Measurements from ENCODE around the gene TENT4B. TPM values are rescaled to one million over a fixed set of nuclear protein-coding genes. Genes with fewer than 3 reads are reported as not detected.
"Not testable (repeated sequence)": the region's sequence is repeated elsewhere in the genome, so short reads cannot be mapped to it uniquely, and the experiment has no call there.

TENT4B gene
- 8.8 TPM for polyA plus RNA-seq (2013, experiment 1 of 2)
- 8.2 TPM for polyA plus RNA-seq (2013, experiment 2 of 2)

- no peaks in the 10 kb centered on the region for H3K9me3 ChIP-seq (ENCODE audit: control insufficient read depth, low read length)
- H3K27ac ChIP-seq (ENCODE audit: low read depth, low read length, severe bottlenecking), result peak within 1 kb of the TSS; percentile 87
- 0 to 1% methylated on average over 18 to 69 of the region's 114 CpGs for WGBS, 2 experiments (ENCODE audit: insufficient coverage in 2 of 2)
Measured at GRCh38 chr16:50152807-50153595, at the start of gene TENT4B. Gene TENT4B, plus strand, starts transcription at chr16:50153306. Its CDS starts 316 bp downstream, at chr16:50153622.

DNA sequence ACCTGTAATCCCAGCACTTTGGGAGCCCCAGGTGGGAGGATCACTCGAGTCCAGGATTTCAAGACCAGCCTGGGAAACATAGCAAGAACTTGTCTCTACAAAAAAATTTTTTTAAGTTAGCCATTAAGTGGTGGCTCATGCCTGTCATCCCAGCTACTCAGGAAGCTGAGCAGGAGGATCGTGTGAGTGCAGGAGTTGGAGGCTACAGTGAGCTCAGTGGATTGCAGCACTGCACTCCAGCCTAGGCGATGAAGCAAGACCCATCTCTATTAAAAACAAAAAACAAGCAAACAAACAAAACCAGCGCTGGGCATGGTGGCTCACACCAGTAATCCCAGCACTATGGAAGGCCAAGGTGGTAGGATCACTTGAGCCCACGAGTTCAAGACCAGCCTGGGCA is 49.3 kb upstream of the TENT4B start:
- 87 to 88% methylated on average over 4 to 5 of the region's 5 CpGs for WGBS, 2 experiments (ENCODE audit: insufficient coverage in 2 of 2)
- Histone ChIP-seq H3K4me3 (ENCODE audit: extremely low read depth, insufficient read depth, low read length, poor library complexity, severe bottlenecking) (no peak overlapping the region), H3K27ac (ENCODE audit: low read depth, low read length, severe bottlenecking) (no peak overlapping the region), H3K36me3 (ENCODE audit: control insufficient read depth, insufficient read depth, low read length) (peaks cover 74% of the 10 kb centered on the region), H3K4me1 (ENCODE audit: control insufficient read depth, insufficient read depth, low read length, poor library complexity, severe bottlenecking) (no peaks in the 10 kb centered on the region), H3K9me3 (ENCODE audit: control insufficient read depth, low read length) (no peaks in the 10 kb centered on the region)

More at GRCh38 chr16:50152807-50153595, at the start of gene TENT4B:
- no peaks in the 10 kb centered on the region for H3K36me3 ChIP-seq (ENCODE audit: control insufficient read depth, insufficient read depth, low read length)
- H3K4me1 ChIP-seq (ENCODE audit: control insufficient read depth, insufficient read depth, low read length, poor library complexity, severe bottlenecking), result peaks cover 15% of the 10 kb centered on the region
- peak within 1 kb of the TSS; percentile 76 for H3K4me3 ChIP-seq (ENCODE audit: extremely low read depth, insufficient read depth, low read length, poor library complexity, severe bottlenecking)

DNA sequence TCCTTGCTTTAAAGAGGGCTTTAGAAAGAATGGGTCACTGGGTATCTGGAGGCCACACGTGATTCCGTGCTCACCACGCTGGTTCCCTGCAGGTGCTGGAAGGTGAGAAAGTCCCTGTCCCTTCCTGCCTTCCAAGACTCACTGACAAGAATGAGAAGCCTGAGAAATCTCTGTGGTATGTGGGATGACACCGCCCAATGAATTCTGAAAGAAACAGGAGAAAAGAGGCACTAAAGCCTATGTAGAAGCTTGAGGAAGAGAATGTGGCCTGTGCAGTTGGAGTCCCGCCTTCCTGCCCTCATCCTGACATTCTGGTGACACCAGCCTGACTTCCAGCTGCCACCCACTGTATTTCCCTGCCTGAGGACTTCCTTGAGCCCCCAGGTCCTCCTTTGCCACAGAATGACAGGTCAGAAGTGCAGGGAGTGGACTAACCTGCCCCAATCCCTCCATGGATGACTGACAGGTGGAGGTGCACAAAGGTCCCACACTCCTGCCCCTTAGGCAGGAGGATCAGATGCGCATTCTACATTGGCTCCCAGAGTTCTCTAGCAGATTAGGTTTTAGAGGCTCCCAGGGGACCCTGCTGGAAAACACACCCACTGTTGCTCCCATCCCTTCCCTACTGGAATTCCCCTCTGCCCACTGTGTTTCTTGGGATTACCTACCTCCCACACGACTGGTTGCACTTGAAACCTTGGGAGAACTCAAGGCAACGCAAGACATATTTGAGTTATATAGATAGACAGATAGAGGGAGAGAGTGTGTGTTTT is 38.6 kb upstream of the TENT4B start:
- no peaks in the 10 kb centered on the region for H3K9me3 ChIP-seq (ENCODE audit: control insufficient read depth, low read length)
- no peak overlapping the region for H3K27ac ChIP-seq (ENCODE audit: low read depth, low read length, severe bottlenecking)
- no peaks in the 10 kb centered on the region for H3K36me3 ChIP-seq (ENCODE audit: control insufficient read depth, insufficient read depth, low read length)
- no peaks in the 10 kb centered on the region for H3K4me1 ChIP-seq (ENCODE audit: control insufficient read depth, insufficient read depth, low read length, poor library complexity, severe bottlenecking)
- 63 to 72% methylated on average over 2 to 8 of the region's 8 CpGs for WGBS, 2 experiments (ENCODE audit: insufficient coverage in 2 of 2)
- H3K4me3 ChIP-seq (ENCODE audit: extremely low read depth, insufficient read depth, low read length, poor library complexity, severe bottlenecking), result no peak overlapping the region

- Histone ChIP-seq H3K4me1 (ENCODE audit: control insufficient read depth, insufficient read depth, low read length, poor library complexity, severe bottlenecking) (no peaks in the 10 kb centered on the region), H3K9me3 (ENCODE audit: control insufficient read depth, low read length) (no peaks in the 10 kb centered on the region), H3K27ac (ENCODE audit: low read depth, low read length, severe bottlenecking) (no peak overlapping the region), H3K4me3 (ENCODE audit: extremely low read depth, insufficient read depth, low read length, poor library complexity, severe bottlenecking) (no peak overlapping the region), H3K36me3 (ENCODE audit: control insufficient read depth, insufficient read depth, low read length) (no peaks in the 10 kb centered on the region)
Measured at GRCh38 chr16:50120711-50121110, 32.4 kb upstream of the TENT4B start.

GRCh38 chr16:50121278-50121677 is 31.8 kb upstream of the TENT4B start:
- Histone ChIP-seq H3K4me3 (ENCODE audit: extremely low read depth, insufficient read depth, low read length, poor library complexity, severe bottlenecking) (no peak overlapping the region), H3K9me3 (ENCODE audit: control insufficient read depth, low read length) (no peaks in the 10 kb centered on the region), H3K4me1 (ENCODE audit: control insufficient read depth, insufficient read depth, low read length, poor library complexity, severe bottlenecking) (no peaks in the 10 kb centered on the region), H3K36me3 (ENCODE audit: control insufficient read depth, insufficient read depth, low read length) (no peaks in the 10 kb centered on the region), H3K27ac (ENCODE audit: low read depth, low read length, severe bottlenecking) (no peak overlapping the region)
- WGBS, 2 experiments (ENCODE audit: insufficient coverage in 2 of 2), result 79 to 97% methylated on average over 3 to 4 of the region's 4 CpGs

DNA sequence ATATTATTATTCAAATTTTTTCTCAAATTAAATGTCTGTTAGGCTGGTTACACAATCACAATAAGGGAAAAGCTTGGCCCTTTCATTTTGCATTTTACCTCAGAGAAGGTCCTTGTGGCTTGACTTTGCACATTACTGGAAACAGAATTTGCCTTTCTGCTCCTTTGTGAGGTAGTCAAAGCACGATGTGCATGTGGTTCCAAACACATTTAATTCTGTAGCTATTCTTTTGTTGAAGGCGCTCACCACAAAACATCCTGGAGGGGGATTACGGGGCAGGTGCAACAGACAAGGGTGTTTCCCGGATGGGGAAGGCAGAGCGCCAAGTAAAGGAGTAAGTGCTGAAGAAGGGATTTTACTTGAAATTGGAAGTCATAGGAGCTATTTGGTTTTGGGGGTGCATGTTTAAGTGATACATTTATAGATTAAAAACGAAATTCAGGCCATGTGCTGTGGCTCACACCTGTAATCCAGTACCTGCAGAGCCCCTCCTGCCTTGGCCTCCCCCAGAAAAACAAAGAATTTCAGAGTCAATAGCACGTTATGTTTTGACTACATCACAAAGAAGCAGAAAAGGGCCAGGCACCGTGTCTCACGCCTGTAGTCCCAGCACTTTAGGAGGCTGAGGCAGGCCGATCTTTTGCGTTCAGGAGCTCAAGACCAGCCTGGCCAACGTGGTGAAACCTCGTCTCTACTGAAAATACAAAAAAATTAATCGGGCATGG is 31.2 kb upstream of the TENT4B start:
- H3K36me3 ChIP-seq (ENCODE audit: control insufficient read depth, insufficient read depth, low read length), result no peaks in the 10 kb centered on the region
- 80 to 88% methylated on average over 11 to 12 of the region's 14 CpGs for WGBS, 2 experiments (ENCODE audit: insufficient coverage in 2 of 2)
- H3K27ac ChIP-seq (ENCODE audit: low read depth, low read length, severe bottlenecking), result no peak overlapping the region
- no peak overlapping the region for H3K4me3 ChIP-seq (ENCODE audit: extremely low read depth, insufficient read depth, low read length, poor library complexity, severe bottlenecking)
- no peaks in the 10 kb centered on the region for H3K9me3 ChIP-seq (ENCODE audit: control insufficient read depth, low read length)
- H3K4me1 ChIP-seq (ENCODE audit: control insufficient read depth, insufficient read depth, low read length, poor library complexity, severe bottlenecking), result no peaks in the 10 kb centered on the region

GRCh38 chr16:50123417-50123816 is 29.7 kb upstream of the TENT4B start:
- Histone ChIP-seq H3K9me3 (ENCODE audit: control insufficient read depth, low read length) (no peaks in the 10 kb centered on the region), H3K4me1 (ENCODE audit: control insufficient read depth, insufficient read depth, low read length, poor library complexity, severe bottlenecking) (no peaks in the 10 kb centered on the region), H3K36me3 (ENCODE audit: control insufficient read depth, insufficient read depth, low read length) (no peaks in the 10 kb centered on the region), H3K4me3 (ENCODE audit: extremely low read depth, insufficient read depth, low read length, poor library complexity, severe bottlenecking) (no peak overlapping the region), H3K27ac (ENCODE audit: low read depth, low read length, severe bottlenecking) (no peak overlapping the region)
- WGBS, 2 experiments (ENCODE audit: insufficient coverage in 2 of 2), result 100% methylated on average over 1 of the region's 1 CpG; no CpG with 5 or more reads in 1 of the 2 experiments

DNA sequence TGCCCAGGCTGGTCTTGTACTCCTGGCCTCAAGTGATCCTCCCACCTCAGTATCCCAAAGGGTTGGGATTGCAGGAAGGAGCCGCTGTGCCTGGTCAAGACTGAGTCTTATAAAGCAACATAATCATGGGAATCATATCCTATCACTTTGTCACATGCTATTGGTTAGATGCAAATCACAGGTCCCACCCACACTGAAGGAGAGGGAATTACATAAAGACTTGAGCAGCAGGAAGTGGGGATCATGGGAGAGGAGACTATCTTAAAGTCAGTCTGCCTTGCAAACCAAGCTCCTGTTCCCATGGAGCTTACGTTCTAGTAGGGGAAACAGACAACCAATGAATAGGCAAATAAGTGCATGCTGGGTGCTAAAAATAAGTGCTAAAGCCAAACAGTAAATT is 28.3 kb upstream of the TENT4B start:
- Histone ChIP-seq H3K27ac (ENCODE audit: low read depth, low read length, severe bottlenecking) (no peak overlapping the region), H3K36me3 (ENCODE audit: control insufficient read depth, insufficient read depth, low read length) (no peaks in the 10 kb centered on the region), H3K4me1 (ENCODE audit: control insufficient read depth, insufficient read depth, low read length, poor library complexity, severe bottlenecking) (no peaks in the 10 kb centered on the region), H3K4me3 (ENCODE audit: extremely low read depth, insufficient read depth, low read length, poor library complexity, severe bottlenecking) (no peak overlapping the region), H3K9me3 (ENCODE audit: control insufficient read depth, low read length) (no peaks in the 10 kb centered on the region)
- WGBS, 2 experiments (ENCODE audit: insufficient coverage in 2 of 2), result 100% methylated on average over 1 of the region's 2 CpGs; no CpG with 5 or more reads in 1 of the 2 experiments

DNA sequence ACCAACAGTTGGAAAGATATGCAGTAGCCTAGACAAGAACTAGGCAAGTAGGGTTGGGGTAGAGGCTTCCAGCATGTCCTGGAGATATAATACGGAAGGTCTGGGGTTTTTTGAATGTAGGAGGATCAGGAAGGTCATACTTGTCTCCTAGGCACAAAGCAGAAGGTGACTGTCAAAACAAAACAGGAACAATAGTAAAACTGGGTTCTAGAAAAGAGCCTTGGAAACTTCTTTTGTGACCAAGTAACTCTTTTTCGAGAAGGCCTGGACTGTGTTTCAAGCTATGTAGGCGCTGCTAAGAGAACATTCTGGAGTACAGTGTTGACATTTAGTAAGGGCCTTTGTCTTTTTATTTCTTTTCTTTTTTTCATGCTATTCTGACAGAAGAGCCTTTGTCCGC is 26.9 kb upstream of the TENT4B start:
- no peaks in the 10 kb centered on the region for H3K4me1 ChIP-seq (ENCODE audit: control insufficient read depth, insufficient read depth, low read length, poor library complexity, severe bottlenecking)
- no peaks in the 10 kb centered on the region for H3K36me3 ChIP-seq (ENCODE audit: control insufficient read depth, insufficient read depth, low read length)
- no peak overlapping the region for H3K4me3 ChIP-seq (ENCODE audit: extremely low read depth, insufficient read depth, low read length, poor library complexity, severe bottlenecking)
- 88 to 90% methylated on average over 3 to 4 of the region's 4 CpGs for WGBS, 2 experiments (ENCODE audit: insufficient coverage in 2 of 2)
- H3K9me3 ChIP-seq (ENCODE audit: control insufficient read depth, low read length), result no peaks in the 10 kb centered on the region
- no peak overlapping the region for H3K27ac ChIP-seq (ENCODE audit: low read depth, low read length, severe bottlenecking)

GRCh38 chr16:50132571-50132970 is 20.5 kb upstream of the TENT4B start:
- not testable (repeated sequence) for H3K36me3 ChIP-seq (ENCODE audit: control insufficient read depth, insufficient read depth, low read length)
- WGBS, 2 experiments (ENCODE audit: insufficient coverage in 2 of 2), result 84 to 86% methylated on average over 7 of the region's 7 CpGs

More at GRCh38 chr16:50132571-50132970, 20.5 kb upstream of the TENT4B start:
- not testable (repeated sequence) for H3K27ac ChIP-seq (ENCODE audit: low read depth, low read length, severe bottlenecking); H3K9me3 ChIP-seq (ENCODE audit: control insufficient read depth, low read length); H3K4me1 ChIP-seq (ENCODE audit: control insufficient read depth, insufficient read depth, low read length, poor library complexity, severe bottlenecking); H3K4me3 ChIP-seq (ENCODE audit: extremely low read depth, insufficient read depth, low read length, poor library complexity, severe bottlenecking)

Measured in mesodermal cell (in vitro differentiated cells).